SK-N-SH treated with all-trans-retinoic acid at 6 μM for 48 hours (cell line): Measurements from ENCODE around the gene SERPING1.

ENCODE experiments used
- ARNTL ChIP-seq: fragments of 450-650 bp; formaldehyde crosslinking; IDR thresholded peaks from 2 replicates; pipeline ENCODE4 v1.5.0; 2020; ENCODE audit warnings: low read depth, mild to moderate bottlenecking, moderate library complexity, borderline replicate concordance
- ISL1 ChIP-seq: fragments of 250-450 bp; sonication (Bioruptor Pico); IDR thresholded peaks from 2 replicates; pipeline ENCODE4 v2.1.2; 2022; ENCODE audit warnings: mild to moderate bottlenecking, moderate library complexity
- OSR1 ChIP-seq: fragments of 250-450 bp; sonication (Bioruptor Pico); IDR thresholded peaks from 2 replicates; pipeline ENCODE4 v1.8.0; 2022; ENCODE audit warnings: moderate library complexity, mild to moderate bottlenecking, inconsistent platforms
- RARB ChIP-seq: fragments of 250-450 bp; sonication (Bioruptor Pico); IDR thresholded peaks from 2 replicates; pipeline ENCODE4 v1.8.0; 2021; ENCODE audit warnings: mild to moderate bottlenecking, moderate library complexity
- ZFP3 ChIP-seq: fragments of 250-450 bp; sonication (Bioruptor Pico); IDR thresholded peaks from 2 replicates; pipeline ENCODE4 v1.5.0; 2020; ENCODE audit warnings: mild to moderate bottlenecking, moderate library complexity
- TF ChIP-seq, protein P1 (sequence below): fragments of 250-450 bp; sonication (Bioruptor Pico); IDR thresholded peaks from 2 replicates; pipeline ENCODE4 v1.8.0; 2020; ENCODE audit warnings: mild to moderate bottlenecking, moderate library complexity, borderline replicate concordance
- TF ChIP-seq, protein P2 (sequence below): fragments of 250-450 bp; sonication (Bioruptor Pico); IDR thresholded peaks from 2 replicates; pipeline ENCODE4 v1.5.0; 2020; ENCODE audit warnings: mild to moderate bottlenecking, moderate library complexity
- TF ChIP-seq, protein P3 (sequence below): fragments of 250-450 bp; sonication (Bioruptor Pico); IDR thresholded peaks from 2 replicates; pipeline ENCODE4 v1.5.1; 2020; ENCODE audit warnings: low read depth, mild to moderate bottlenecking, moderate library complexity

DNA sequence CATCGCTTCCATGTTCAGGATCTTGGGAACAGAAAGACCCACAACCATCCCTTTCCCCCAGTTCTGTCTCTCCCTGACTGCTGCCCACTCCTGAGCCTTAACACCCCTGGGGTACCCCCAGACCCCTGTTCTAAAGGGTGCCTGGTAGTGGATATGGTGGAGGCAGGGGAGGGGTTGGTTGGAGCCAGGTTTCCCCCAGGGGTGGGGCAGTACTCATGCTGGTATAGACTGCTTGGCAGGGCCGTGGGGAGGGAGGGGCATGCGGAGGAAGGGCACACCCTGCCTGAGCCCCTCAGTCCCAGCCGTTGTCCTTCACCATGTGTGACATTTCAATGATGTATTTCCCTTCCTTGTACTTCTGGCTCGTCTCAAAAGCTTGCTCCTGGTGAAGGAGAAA lies 48.2 kb downstream of the SERPING1 start:
- no peak for TF ChIP-seq RARB (CRISPR knock-in tag)
- TF ChIP-seq, protein P1, sequence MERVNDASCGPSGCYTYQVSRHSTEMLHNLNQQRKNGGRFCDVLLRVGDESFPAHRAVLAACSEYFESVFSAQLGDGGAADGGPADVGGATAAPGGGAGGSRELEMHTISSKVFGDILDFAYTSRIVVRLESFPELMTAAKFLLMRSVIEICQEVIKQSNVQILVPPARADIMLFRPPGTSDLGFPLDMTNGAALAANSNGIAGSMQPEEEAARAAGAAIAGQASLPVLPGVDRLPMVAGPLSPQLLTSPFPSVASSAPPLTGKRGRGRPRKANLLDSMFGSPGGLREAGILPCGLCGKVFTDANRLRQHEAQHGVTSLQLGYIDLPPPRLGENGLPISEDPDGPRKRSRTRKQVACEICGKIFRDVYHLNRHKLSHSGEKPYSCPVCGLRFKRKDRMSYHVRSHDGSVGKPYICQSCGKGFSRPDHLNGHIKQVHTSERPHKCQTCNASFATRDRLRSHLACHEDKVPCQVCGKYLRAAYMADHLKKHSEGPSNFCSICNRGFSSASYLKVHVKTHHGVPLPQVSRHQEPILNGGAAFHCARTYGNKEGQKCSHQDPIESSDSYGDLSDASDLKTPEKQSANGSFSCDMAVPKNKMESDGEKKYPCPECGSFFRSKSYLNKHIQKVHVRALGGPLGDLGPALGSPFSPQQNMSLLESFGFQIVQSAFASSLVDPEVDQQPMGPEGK (CRISPR knock-in tag): no peak
- TF ChIP-seq ISL1 (CRISPR knock-in tag): no peak
- TF ChIP-seq, protein P2, sequence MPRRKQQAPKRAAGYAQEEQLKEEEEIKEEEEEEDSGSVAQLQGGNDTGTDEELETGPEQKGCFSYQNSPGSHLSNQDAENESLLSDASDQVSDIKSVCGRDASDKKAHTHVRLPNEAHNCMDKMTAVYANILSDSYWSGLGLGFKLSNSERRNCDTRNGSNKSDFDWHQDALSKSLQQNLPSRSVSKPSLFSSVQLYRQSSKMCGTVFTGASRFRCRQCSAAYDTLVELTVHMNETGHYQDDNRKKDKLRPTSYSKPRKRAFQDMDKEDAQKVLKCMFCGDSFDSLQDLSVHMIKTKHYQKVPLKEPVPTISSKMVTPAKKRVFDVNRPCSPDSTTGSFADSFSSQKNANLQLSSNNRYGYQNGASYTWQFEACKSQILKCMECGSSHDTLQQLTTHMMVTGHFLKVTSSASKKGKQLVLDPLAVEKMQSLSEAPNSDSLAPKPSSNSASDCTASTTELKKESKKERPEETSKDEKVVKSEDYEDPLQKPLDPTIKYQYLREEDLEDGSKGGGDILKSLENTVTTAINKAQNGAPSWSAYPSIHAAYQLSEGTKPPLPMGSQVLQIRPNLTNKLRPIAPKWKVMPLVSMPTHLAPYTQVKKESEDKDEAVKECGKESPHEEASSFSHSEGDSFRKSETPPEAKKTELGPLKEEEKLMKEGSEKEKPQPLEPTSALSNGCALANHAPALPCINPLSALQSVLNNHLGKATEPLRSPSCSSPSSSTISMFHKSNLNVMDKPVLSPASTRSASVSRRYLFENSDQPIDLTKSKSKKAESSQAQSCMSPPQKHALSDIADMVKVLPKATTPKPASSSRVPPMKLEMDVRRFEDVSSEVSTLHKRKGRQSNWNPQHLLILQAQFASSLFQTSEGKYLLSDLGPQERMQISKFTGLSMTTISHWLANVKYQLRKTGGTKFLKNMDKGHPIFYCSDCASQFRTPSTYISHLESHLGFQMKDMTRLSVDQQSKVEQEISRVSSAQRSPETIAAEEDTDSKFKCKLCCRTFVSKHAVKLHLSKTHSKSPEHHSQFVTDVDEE (CRISPR knock-in tag): no peak
- TF ChIP-seq OSR1 (CRISPR knock-in tag): no peak
- TF ChIP-seq ZFP3: no peak
- no peak for TF ChIP-seq ARNTL
- TF ChIP-seq, protein P3, sequence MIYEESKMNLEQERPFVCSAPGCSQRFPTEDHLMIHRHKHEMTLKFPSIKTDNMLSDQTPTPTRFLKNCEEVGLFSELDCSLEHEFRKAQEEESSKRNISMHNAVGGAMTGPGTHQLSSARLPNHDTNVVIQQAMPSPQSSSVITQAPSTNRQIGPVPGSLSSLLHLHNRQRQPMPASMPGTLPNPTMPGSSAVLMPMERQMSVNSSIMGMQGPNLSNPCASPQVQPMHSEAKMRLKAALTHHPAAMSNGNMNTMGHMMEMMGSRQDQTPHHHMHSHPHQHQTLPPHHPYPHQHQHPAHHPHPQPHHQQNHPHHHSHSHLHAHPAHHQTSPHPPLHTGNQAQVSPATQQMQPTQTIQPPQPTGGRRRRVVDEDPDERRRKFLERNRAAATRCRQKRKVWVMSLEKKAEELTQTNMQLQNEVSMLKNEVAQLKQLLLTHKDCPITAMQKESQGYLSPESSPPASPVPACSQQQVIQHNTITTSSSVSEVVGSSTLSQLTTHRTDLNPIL (CRISPR knock-in tag): no peak
